K562 (cell line): Measurements from ENCODE around the gene NARF. TPM values are rescaled to one million over a fixed set of nuclear protein-coding genes. Genes with fewer than 3 reads are reported as not detected.

Experiments
- ATAC-seq: fragments of 200-7000 bp; cut with Tn5 transposase; 3 replicates; pipeline ENCODE4 v1.9.1; 2020; ENCODE audit warnings: moderate library complexity
- BruUV-seq: library from RNA; stranded (reverse); fragments of 400-500 nt; replicated peaks from 2 replicates; lab custom pipeline; 2021; lab: Mats Ljungman, UMichigan
- CTCF ChIA-PET: fragments of 300-600 bp; formaldehyde crosslinking; extraction: SDS; loops from one replicate; lab custom pipeline; 2021; ENCODE audit warnings: low intra/inter-chr PET ratio; lab: Yijun Ruan, JAX
- POLR2A ChIA-PET: fragments of 300-600, 350-650 bp; sonication (Branson Sonifier 250); formaldehyde crosslinking; extraction: SDS; loops from one replicate; lab custom pipeline; 2021; ENCODE audit warnings: antibody characterized with exemption, inconsistent platforms; lab: Yijun Ruan, JAX
- DNase-seq, 4 experiments: peaks; one replicate each; pipeline versions ENCODE4 v3.0.0 to v3.0.0-alpha.2; 2011 to 2018; ENCODE audit warnings: low spot score in 3 of 4, mixed read lengths in 3 of 4; ENCODE audit errors: extremely low read depth in 1 of 4
- FAIRE-seq: peaks from 2 replicates; lab custom pipeline; 2011; peaks lifted over from hg19 to GRCh38; lab: Jason Lieb, UNC
- H2AFZ ChIP-seq: 2 replicates; pipeline ENCODE4 v1.6.0; 2011; ENCODE audit warnings: low read depth, low read length, control low read depth, inconsistent platforms
- H3K27ac ChIP-seq: fragments of 200-600 bp; 3 replicates; pipeline ENCODE4 v1.8.0; 2011; ENCODE audit warnings: low read depth, mild to moderate bottlenecking, control low read depth, inconsistent platforms, low read length, moderate library complexity, mixed read lengths; ENCODE audit errors: extremely low read depth
- H3K27me3 ChIP-seq, 2 experiments: fragments of 300-600 bp in 1 of 2; 2 replicates in 1 of 2; 3 replicates in 1 of 2; pipeline versions ENCODE4 v1.6.0 to v1.8.0; 2011; ENCODE audit warnings: inconsistent platforms in 2 of 2, low read length in 2 of 2, mild to moderate bottlenecking in 1 of 2, mixed read lengths in 1 of 2, moderate library complexity in 1 of 2; ENCODE audit not compliant: control insufficient read depth in 2 of 2, insufficient read depth in 2 of 2
- H3K36me3 ChIP-seq: fragments of 300-600 bp; 3 replicates; pipeline ENCODE4 v1.8.0; 2011; ENCODE audit warnings: mild to moderate bottlenecking, low read length, inconsistent platforms; ENCODE audit not compliant: control insufficient read depth, insufficient read depth
- H3K4me1 ChIP-seq, 2 experiments: fragments of 200-600 bp in 1 of 2; replicated peaks in 1 of 2; 2 replicates in 1 of 2; 3 replicates in 1 of 2; pipeline versions ENCODE4 v1.5.1 to v1.8.0; 2011; ENCODE audit warnings: inconsistent platforms in 2 of 2, low read length in 2 of 2, mild to moderate bottlenecking in 1 of 2, mixed read lengths in 1 of 2, moderate library complexity in 1 of 2; ENCODE audit not compliant: control insufficient read depth in 2 of 2, insufficient read depth in 2 of 2
- H3K4me2 ChIP-seq: 2 replicates; pipeline ENCODE4 v1.6.1; 2011; ENCODE audit warnings: low read length, control low read depth, inconsistent platforms, mixed read lengths; ENCODE audit not compliant: insufficient read depth
- H3K4me3 ChIP-seq: fragments of 200-600 bp; sonication (generic), shearing (Covaris generic); 2 replicates; pipeline ENCODE4 v1.5.1; 2016; ENCODE audit warnings: control low read depth, inconsistent platforms
- H3K79me2 ChIP-seq: fragments of 200-600 bp; 3 replicates; pipeline ENCODE4 v1.8.0; 2011; ENCODE audit warnings: low read length, inconsistent platforms; ENCODE audit not compliant: control insufficient read depth, insufficient read depth
- H3K9ac ChIP-seq, 2 experiments: 2 replicates each; pipeline versions ENCODE4 v1.6.0 to v1.6.1; 2011; ENCODE audit warnings: low read depth in 2 of 2, low read length in 2 of 2, control low read depth in 1 of 2, inconsistent platforms in 1 of 2, mild to moderate bottlenecking in 1 of 2, mixed read lengths in 1 of 2; ENCODE audit not compliant: insufficient read depth in 1 of 2
- H3K9me1 ChIP-seq: one replicate; pipeline ENCODE4 v1.6.0; 2011; ENCODE audit warnings: inconsistent platforms, mild to moderate bottlenecking, low read length, moderate library complexity; ENCODE audit not compliant: control insufficient read depth, insufficient read depth
- H3K9me3 ChIP-seq: replicated peaks from 2 replicates; pipeline ENCODE4 v1.5.1; 2011; ENCODE audit warnings: low read depth, low read length, inconsistent platforms; ENCODE audit not compliant: control insufficient read depth, insufficient read depth
- H4K20me1 ChIP-seq: replicated peaks from 2 replicates; pipeline ENCODE4 v1.6.1; 2011; ENCODE audit warnings: low read length, inconsistent platforms, mixed read lengths; ENCODE audit not compliant: control insufficient read depth, insufficient read depth
- ELF2 ChIP-seq: fragments of 250-450 bp; sonication (Bioruptor Pico); IDR thresholded peaks from 2 replicates; pipeline ENCODE4 v1.5.0; 2021; ENCODE audit warnings: mild to moderate bottlenecking
- ZNF121 ChIP-seq: sonication (generic); formaldehyde crosslinking; conservative IDR thresholded peaks from 2 replicates; pipeline ENCODE4 v1.8.0; 2022; ENCODE audit warnings: missing genetic modification reagents
- ZNF197 ChIP-seq: fragments of 200-800 bp; sonication (Bioruptor generic); IDR thresholded peaks from 2 replicates; pipeline ENCODE4 v1.6.1; 2016; ENCODE audit warnings: low read depth, missing genetic modification characterization, missing compliant biosample characterization
- ZNF212 ChIP-seq: fragments of 450-650 bp; formaldehyde crosslinking; IDR thresholded peaks from 2 replicates; pipeline ENCODE4 v1.4.0; 2020; ENCODE audit warnings: mild to moderate bottlenecking
- ZNF445 ChIP-seq: fragments of 250-450 bp; sonication (Bioruptor Pico); IDR thresholded peaks from 2 replicates; pipeline ENCODE4 v1.4.0; 2020; ENCODE audit warnings: low read depth, mild to moderate bottlenecking, moderate library complexity
- ZNF639 ChIP-seq, 2 experiments: fragments of 200-800 bp in 1 of 2; sonication (Bioruptor generic) in 1 of 2; sonication (generic) in 1 of 2; formaldehyde crosslinking in 1 of 2; IDR thresholded peaks in 1 of 2; conservative IDR thresholded peaks in 1 of 2; 2 replicates each; pipeline versions ENCODE4 v1.5.0 to v1.6.1; 2016 to 2020; ENCODE audit warnings: missing compliant biosample characterization in 1 of 2, missing genetic modification characterization in 1 of 2, missing genetic modification reagents in 1 of 2
- WGBS: fragments of 100-300 bp; shearing (Covaris generic); methylation state at CpG from one replicate; pipeline ENCODE4 v1.1.6; 2016; ENCODE audit warnings: low coverage, mixed read lengths; ENCODE audit not compliant: insufficient coverage; ENCODE audit errors: missing lambda C conversion rate; 5-methylcytosine and 5-hydroxymethylcytosine counted together
- in situ Hi-C: fragments of 300-500 bp; cut with MboI; formaldehyde crosslinking; loops from 4 replicates; pipeline ENCODE4 v1.15.0; 2018; ENCODE audit warnings: inconsistent platforms, mixed read lengths
- intact Hi-C: fragments of 100-400 bp; cut with micrococcal nuclease; formaldehyde crosslinking; loops from 2 replicates; pipeline ENCODE4 v1.14.2; 2022
- polyA plus RNA-seq, 8 experiments: library from polyadenylated mRNA; depleted of rRNA in 4 of 8; stranded (reverse) in 5 of 8; unstranded in 3 of 8; fragments of >200 nt; fragmentation: Nextera tagmentation in 2 of 8; fragmentation: Illumina TruSeq in 1 of 8; extraction: Ambion mirVana in 2 of 8; extraction: Trizol in 1 of 8; gene quantifications; 2 replicates each; pipeline versions ENCODE4 v1.2.1 to v1.2.3, GENCODE V29; 2011 to 2014; ENCODE audit warnings: inconsistent platforms in 1 of 8, missing spikeins in 1 of 8
- total RNA-seq, 7 experiments: library from RNA; depleted of rRNA in 6 of 7; stranded (reverse); fragments of >200 nt in 6 of 7; fragmentation: Illumina TruSeq in 2 of 7; extraction: Trizol in 2 of 7; gene quantifications; 2 replicates each; pipeline versions ENCODE4 v1.2.1 to v1.2.3, GENCODE V29; 2011 to 2021; ENCODE audit warnings: low replicate concordance in 1 of 7
- TF ChIP-seq, protein P1 (sequence below): sonication (generic); formaldehyde crosslinking; IDR thresholded peaks from 2 replicates; pipeline ENCODE4 v1.8.1; 2023; ENCODE audit warnings: mild to moderate bottlenecking, missing genetic modification reagents
- TF ChIP-seq, protein P2 (sequence below): fragments of 450-650 bp; IDR thresholded peaks from 2 replicates; pipeline ENCODE4 v1.6.1; 2018; ENCODE audit not compliant: partially characterized antibody

NARF gene
- total and polyA plus RNA-seq, 9 of the 15 experiments (the other 6 are each of a cell fraction or from before 2014, with no cell fraction given): 60.4 to 423 (median 132) TPM

DNA sequence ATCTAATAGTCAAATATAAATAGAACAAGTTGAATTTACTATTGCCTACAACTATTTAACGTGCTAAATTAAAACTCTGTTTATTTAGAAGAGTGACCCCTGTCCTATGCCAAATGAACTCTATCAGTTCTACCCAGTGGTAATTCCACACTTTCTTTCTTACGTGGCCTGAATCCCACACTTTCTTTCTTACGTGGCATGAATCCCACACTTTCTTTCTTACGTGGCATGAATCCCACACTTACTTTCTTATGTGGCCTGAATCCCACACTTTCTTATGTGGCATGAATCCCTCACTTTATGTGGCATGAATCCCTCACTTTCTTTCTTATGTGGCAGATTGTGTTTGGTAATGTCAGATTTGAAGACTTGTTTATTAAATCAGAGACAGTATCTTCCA lies 67.2 kb downstream of the NARF start (continued):
- TF ChIP-seq, protein P1, sequence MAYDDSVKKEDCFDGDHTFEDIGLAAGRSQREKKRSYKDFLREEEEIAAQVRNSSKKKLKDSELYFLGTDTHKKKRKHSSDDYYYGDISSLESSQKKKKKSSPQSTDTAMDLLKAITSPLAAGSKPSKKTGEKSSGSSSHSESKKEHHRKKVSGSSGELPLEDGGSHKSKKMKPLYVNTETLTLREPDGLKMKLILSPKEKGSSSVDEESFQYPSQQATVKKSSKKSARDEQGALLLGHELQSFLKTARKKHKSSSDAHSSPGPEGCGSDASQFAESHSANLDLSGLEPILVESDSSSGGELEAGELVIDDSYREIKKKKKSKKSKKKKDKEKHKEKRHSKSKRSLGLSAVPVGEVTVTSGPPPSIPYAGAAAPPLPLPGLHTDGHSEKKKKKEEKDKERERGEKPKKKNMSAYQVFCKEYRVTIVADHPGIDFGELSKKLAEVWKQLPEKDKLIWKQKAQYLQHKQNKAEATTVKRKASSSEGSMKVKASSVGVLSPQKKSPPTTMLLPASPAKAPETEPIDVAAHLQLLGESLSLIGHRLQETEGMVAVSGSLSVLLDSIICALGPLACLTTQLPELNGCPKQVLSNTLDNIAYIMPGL: no peak
- TF ChIP-seq ZNF639 (CRISPR knock-in tag; conservative IDR thresholded peaks at IDR 0.05 in 1 of 2, IDR thresholded peaks at IDR 0.05 in 1 of 2): no peak
- no peak for TF ChIP-seq ZNF212
- TF ChIP-seq ELF2 (CRISPR knock-in tag): no peak
- no peak for TF ChIP-seq ZNF197

DNA sequence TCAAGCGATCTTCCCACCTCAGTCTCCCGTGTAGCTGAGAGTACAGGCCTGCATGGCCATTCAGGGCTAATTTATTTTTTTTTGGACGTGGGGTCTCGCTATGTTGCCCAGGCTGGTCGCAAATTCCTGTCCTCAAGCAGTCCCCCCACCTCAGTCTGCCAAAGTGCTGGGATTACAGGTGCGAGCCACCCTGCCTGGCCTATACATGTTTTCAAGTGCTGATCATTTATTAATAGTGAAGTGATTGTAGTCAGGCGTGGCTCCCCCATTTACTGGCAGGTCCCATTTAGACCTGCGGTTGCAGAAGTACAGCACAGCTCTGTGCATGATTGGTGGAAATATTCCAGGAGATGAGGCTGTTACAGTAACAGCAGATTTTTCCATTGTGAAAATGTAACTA lies 69.4 kb downstream of the NARF start:
- no peak for DNase-seq
- Histone ChIP-seq H3K4me1 (peaks cover 30 to 41% of the 10 kb centered on the region in 2 experiments), H4K20me1 (peaks cover 62% of the 10 kb centered on the region), H3K9ac (0 out of 4 replicates have a peak overlapping the region, but pooled peaks of 1 of the 2 experiments have one; percentile 29), H3K79me2 (peaks cover 100% of the 10 kb centered on the region), H3K9me1 (peaks cover 4% of the 10 kb centered on the region), H3K27ac (no peak overlapping the region), H3K4me3 (no peak overlapping the region), H3K9me3 (no peaks in the 10 kb centered on the region), H3K27me3 (no peaks in the 10 kb centered on the region), H3K4me2 (no peak overlapping the region), H3K36me3 (peaks cover 50% of the 10 kb centered on the region), H2AFZ (no peak overlapping the region)
- intact Hi-C loops (no loop called here), in situ Hi-C loops (no loop called here)
- ChIA-PET POLR2A (interaction anchor here (1.0 to 3.6 kb wide), 4 partner anchors 8 to 66 kb away, joined by 3 to 18 read pairs (median 6); partner anchors contain the start of gene FOXK2), CTCF (no interaction called here)
- 69% methylated on average over 8 of the region's 8 CpGs for WGBS
- FAIRE-seq: no peak
- no TSS peak for BruUV-seq
- ATAC-seq: no peak
- TF ChIP-seq, protein P2, sequence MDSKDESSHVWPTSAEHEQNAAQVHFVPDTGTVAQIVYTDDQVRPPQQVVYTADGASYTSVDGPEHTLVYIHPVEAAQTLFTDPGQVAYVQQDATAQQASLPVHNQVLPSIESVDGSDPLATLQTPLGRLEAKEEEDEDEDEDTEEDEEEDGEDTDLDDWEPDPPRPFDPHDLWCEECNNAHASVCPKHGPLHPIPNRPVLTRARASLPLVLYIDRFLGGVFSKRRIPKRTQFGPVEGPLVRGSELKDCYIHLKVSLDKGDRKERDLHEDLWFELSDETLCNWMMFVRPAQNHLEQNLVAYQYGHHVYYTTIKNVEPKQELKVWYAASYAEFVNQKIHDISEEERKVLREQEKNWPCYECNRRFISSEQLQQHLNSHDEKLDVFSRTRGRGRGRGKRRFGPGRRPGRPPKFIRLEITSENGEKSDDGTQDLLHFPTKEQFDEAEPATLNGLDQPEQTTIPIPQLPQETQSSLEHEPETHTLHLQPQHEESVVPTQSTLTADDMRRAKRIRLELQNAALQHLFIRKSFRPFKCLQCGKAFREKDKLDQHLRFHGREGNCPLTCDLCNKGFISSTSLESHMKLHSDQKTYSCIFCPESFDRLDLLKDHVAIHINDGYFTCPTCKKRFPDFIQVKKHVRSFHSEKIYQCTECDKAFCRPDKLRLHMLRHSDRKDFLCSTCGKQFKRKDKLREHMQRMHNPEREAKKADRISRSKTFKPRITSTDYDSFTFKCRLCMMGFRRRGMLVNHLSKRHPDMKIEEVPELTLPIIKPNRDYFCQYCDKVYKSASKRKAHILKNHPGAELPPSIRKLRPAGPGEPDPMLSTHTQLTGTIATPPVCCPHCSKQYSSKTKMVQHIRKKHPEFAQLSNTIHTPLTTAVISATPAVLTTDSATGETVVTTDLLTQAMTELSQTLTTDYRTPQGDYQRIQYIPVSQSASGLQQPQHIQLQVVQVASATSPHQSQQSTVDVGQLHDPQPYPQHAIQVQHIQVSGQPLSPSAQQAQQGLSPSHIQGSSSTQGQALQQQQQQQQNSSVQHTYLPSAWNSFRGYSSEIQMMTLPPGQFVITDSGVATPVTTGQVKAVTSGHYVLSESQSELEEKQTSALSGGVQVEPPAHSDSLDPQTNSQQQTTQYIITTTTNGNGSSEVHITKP: peak; percentile 55
- no peak for TF ChIP-seq ZNF445
- peak; percentile 78; the same call in 1 of the 2 replicates for TF ChIP-seq ZNF121
